Subcutaneous adipose tissue (tissue), 4 donors: ENCODE measurements around the gene UBAC1. TPM values are rescaled to one million over a fixed set of nuclear protein-coding genes. Genes with fewer than 3 reads are reported as not detected.

Experiments
- CTCF ChIP-seq: fragments of 450-650 bp; IDR thresholded peaks from one replicate; pipeline ENCODE4 v1.5.1; 2016; ENCODE audit warnings: low read depth, mild to moderate bottlenecking, control low read depth, antibody characterized with exemption, moderate library complexity
- total RNA-seq, 4 donors: library from RNA; depleted of rRNA; stranded (reverse); fragments of >200 nt; gene quantifications; one replicate each; pipeline ENCODE4 v1.1.0, GENCODE V29; 2016

UBAC1 gene
- total RNA-seq, 4 donors from 2014 or later, result 32.4 to 56.9 (median 51.2) TPM

- TF ChIP-seq CTCF, result no peak
These were observed 5.0 kb downstream of the UBAC1 start for GRCh38 chr9:135955934-135956801.

GRCh38 chr9:135952664-135953206 lies 8.4 kb downstream of the UBAC1 start:
- no peak for TF ChIP-seq CTCF

GRCh38 chr9:135951889-135952663 lies 9.1 kb downstream of the UBAC1 start:
- no peak for TF ChIP-seq CTCF

- no peak for TF ChIP-seq CTCF
These were observed 11.0 kb downstream of the UBAC1 start for GRCh38 chr9:135950135-135950682.

- no peak for TF ChIP-seq CTCF
These were observed 11.6 kb downstream of the UBAC1 start for GRCh38 chr9:135949501-135950134.

GRCh38 chr9:135948968-135949367 lies 12.2 kb downstream of the UBAC1 start:
- no peak for TF ChIP-seq CTCF
